ENCODE data around the gene CMTM4.

Gene CMTM4

GRCh38 chr16:66673691-66674090 is 22.9 kb downstream of the CMTM4 start:
- TF ChIP-seq PATZ1 (CRISPR knock-in tag; IDR thresholded peaks at IDR 0.05; ENCODE audit: borderline replicate concordance), result no peak
- TF ChIP-seq, protein P1, sequence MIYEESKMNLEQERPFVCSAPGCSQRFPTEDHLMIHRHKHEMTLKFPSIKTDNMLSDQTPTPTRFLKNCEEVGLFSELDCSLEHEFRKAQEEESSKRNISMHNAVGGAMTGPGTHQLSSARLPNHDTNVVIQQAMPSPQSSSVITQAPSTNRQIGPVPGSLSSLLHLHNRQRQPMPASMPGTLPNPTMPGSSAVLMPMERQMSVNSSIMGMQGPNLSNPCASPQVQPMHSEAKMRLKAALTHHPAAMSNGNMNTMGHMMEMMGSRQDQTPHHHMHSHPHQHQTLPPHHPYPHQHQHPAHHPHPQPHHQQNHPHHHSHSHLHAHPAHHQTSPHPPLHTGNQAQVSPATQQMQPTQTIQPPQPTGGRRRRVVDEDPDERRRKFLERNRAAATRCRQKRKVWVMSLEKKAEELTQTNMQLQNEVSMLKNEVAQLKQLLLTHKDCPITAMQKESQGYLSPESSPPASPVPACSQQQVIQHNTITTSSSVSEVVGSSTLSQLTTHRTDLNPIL (CRISPR knock-in tag; IDR thresholded peaks at IDR 0.05; ENCODE audit: low read depth), result no peak
- TF ChIP-seq ZNF8 (CRISPR knock-in tag; IDR thresholded peaks at IDR 0.05), result no peak
- TF ChIP-seq PPARA (CRISPR knock-in tag; IDR thresholded peaks at IDR 0.05; ENCODE audit: borderline replicate concordance), result no peak
- TF ChIP-seq ZNF565 (CRISPR knock-in tag; conservative IDR thresholded peaks at IDR 0.05; ENCODE audit: low read depth), result no peak
- TF ChIP-seq CSRNP3 (CRISPR knock-in tag; IDR thresholded peaks at IDR 0.05), result no peak
- TF ChIP-seq ZFP30 (CRISPR knock-in tag; IDR thresholded peaks at IDR 0.05), result no peak
- no peak for TF ChIP-seq ESRRG (CRISPR knock-in tag; IDR thresholded peaks at IDR 0.05)
- TF ChIP-seq RARB (CRISPR knock-in tag; IDR thresholded peaks at IDR 0.05), result no peak
- TF ChIP-seq ZNF70 (CRISPR knock-in tag; IDR thresholded peaks at IDR 0.05), result no peak
- no peak for TF ChIP-seq TCF4 (CRISPR knock-in tag; IDR thresholded peaks at IDR 0.05; ENCODE audit: borderline replicate concordance)
- no peak for TF ChIP-seq BACH2 (CRISPR knock-in tag; IDR thresholded peaks at IDR 0.05; ENCODE audit: borderline replicate concordance)
- no peak for TF ChIP-seq ZC3H10 (CRISPR knock-in tag; IDR thresholded peaks at IDR 0.05)
- no peak for TF ChIP-seq GLIS3 (CRISPR knock-in tag; IDR thresholded peaks at IDR 0.05)
- TF ChIP-seq ZFP3 (CRISPR knock-in tag; IDR thresholded peaks at IDR 0.05), result no peak
- TF ChIP-seq CSDC2 (CRISPR knock-in tag; IDR thresholded peaks at IDR 0.05), result no peak
- TF ChIP-seq OSR1 (CRISPR knock-in tag; IDR thresholded peaks at IDR 0.05), result no peak
- no peak for TF ChIP-seq SNAI2 (CRISPR knock-in tag; IDR thresholded peaks at IDR 0.05)
- no peak for TF ChIP-seq ARNTL (CRISPR knock-in tag; IDR thresholded peaks at IDR 0.05; ENCODE audit: borderline replicate concordance, low read depth)
- no peak for ATAC-seq

GRCh38 chr16:66670691-66671388 is 25.7 kb downstream of the CMTM4 start:
- ATAC-seq, result no peak
- TF ChIP-seq RARB (CRISPR knock-in tag; IDR thresholded peaks at IDR 0.05) (no peak), BACH2 (CRISPR knock-in tag; IDR thresholded peaks at IDR 0.05; ENCODE audit: borderline replicate concordance) (no peak), ARNTL (CRISPR knock-in tag; IDR thresholded peaks at IDR 0.05; ENCODE audit: borderline replicate concordance, low read depth) (no peak), TCF4 (CRISPR knock-in tag; IDR thresholded peaks at IDR 0.05; ENCODE audit: borderline replicate concordance) (no peak), CSRNP3 (CRISPR knock-in tag; IDR thresholded peaks at IDR 0.05) (no peak)

- peak; percentile 70 for ATAC-seq
- no peak for TF ChIP-seq ESRRG (CRISPR knock-in tag; IDR thresholded peaks at IDR 0.05)
- no peak for TF ChIP-seq CSRNP3 (CRISPR knock-in tag; IDR thresholded peaks at IDR 0.05)
- no peak for TF ChIP-seq ZNF8 (CRISPR knock-in tag; IDR thresholded peaks at IDR 0.05)
- TF ChIP-seq, protein P1 (CRISPR knock-in tag; IDR thresholded peaks at IDR 0.05; ENCODE audit: low read depth), result no peak
- no peak for TF ChIP-seq ZFP30 (CRISPR knock-in tag; IDR thresholded peaks at IDR 0.05)
- no peak for TF ChIP-seq ISL1 (CRISPR knock-in tag; IDR thresholded peaks at IDR 0.05)
- no peak for TF ChIP-seq PATZ1 (CRISPR knock-in tag; IDR thresholded peaks at IDR 0.05; ENCODE audit: borderline replicate concordance)
- no peak for TF ChIP-seq OSR1 (CRISPR knock-in tag; IDR thresholded peaks at IDR 0.05)
- no peak for TF ChIP-seq ZFP3 (CRISPR knock-in tag; IDR thresholded peaks at IDR 0.05)
- no peak for TF ChIP-seq ZC3H10 (CRISPR knock-in tag; IDR thresholded peaks at IDR 0.05)
- no peak for TF ChIP-seq PPARA (CRISPR knock-in tag; IDR thresholded peaks at IDR 0.05; ENCODE audit: borderline replicate concordance)
- TF ChIP-seq, protein P2, sequence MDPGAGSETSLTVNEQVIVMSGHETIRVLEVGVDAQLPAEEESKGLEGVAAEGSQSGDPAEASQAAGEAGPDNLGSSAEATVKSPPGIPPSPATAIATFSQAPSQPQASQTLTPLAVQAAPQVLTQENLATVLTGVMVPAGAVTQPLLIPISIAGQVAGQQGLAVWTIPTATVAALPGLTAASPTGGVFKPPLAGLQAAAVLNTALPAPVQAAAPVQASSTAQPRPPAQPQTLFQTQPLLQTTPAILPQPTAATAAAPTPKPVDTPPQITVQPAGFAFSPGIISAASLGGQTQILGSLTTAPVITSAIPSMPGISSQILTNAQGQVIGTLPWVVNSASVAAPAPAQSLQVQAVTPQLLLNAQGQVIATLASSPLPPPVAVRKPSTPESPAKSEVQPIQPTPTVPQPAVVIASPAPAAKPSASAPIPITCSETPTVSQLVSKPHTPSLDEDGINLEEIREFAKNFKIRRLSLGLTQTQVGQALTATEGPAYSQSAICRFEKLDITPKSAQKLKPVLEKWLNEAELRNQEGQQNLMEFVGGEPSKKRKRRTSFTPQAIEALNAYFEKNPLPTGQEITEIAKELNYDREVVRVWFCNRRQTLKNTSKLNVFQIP (CRISPR knock-in tag; IDR thresholded peaks at IDR 0.05; ENCODE audit: borderline replicate concordance, low read depth), result no peak
- TF ChIP-seq GLIS3 (CRISPR knock-in tag; IDR thresholded peaks at IDR 0.05), result no peak
- no peak for TF ChIP-seq RARB (CRISPR knock-in tag; IDR thresholded peaks at IDR 0.05)
- no peak for TF ChIP-seq TCF4 (CRISPR knock-in tag; IDR thresholded peaks at IDR 0.05; ENCODE audit: borderline replicate concordance)
- no peak for TF ChIP-seq ARNTL (CRISPR knock-in tag; IDR thresholded peaks at IDR 0.05; ENCODE audit: borderline replicate concordance, low read depth)
- TF ChIP-seq TOX (CRISPR knock-in tag; IDR thresholded peaks at IDR 0.05; ENCODE audit: borderline replicate concordance), result no peak
Measured at GRCh38 chr16:66668777-66669444, 27.6 kb downstream of the CMTM4 start.
